Measurements from ENCODE around the gene GCN1.

Gene GCN1

DNA sequence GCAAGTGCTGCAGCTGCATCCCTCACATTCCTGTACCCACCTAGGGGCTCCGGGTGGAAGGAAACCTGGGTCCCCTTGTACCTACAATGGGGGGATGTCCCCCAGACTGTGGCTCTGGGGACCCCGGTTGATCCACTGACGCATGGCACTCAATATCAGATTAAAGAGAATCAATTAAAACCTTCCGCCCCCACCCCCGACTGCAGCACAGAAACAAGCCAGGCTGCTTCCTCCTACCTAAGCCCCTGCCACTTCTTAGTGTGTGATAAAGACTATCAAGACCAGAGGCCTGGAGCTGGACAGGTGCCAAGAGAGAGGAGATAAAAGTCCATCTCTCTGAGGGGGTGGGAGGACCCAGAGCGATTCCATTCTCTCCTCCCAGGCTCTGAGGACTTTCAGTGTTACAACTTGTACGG lies 34.6 kb upstream of the GCN1 start:
- no peak for DNase-seq (ENCODE audit: low read depth, low spot score)

DNA sequence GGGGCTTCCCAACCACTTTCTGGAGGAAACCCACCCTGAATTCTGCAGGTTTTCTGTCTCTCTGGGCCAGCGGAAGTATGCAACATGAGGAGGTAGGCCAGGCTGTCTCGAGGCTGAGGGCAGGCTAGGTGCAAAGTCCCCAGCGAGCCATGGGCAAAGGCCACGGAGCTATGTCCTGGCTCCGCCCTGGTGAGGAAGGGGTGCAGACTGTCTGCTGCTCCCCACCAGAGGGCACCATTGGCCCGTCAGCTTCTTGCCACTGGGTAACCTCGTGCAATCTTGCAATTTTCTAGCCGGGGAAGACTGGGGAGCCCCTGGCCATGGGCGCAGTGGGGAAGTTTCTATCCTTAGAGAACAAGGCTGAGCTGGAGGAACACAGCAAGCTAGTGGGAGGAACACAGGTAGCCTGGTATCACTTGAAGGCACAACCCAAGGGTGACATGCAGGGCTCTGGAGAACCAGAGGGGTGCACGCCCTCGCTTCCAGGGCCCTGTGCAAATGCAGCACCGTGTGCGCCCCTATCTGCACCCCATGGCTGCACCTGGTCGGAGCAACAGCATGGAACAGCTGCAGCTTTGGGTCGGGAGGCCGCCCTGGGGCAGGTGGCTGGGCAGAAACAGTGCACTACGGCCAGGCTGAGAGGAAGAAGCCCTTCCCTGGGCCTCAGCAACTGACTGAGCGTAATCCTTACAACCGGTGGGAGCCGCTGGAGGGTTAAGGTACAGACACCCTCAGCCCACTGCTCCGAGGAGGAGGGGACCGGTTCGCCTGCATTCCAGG lies 34.0 kb upstream of the GCN1 start:
- peak; percentile 92 for DNase-seq (ENCODE audit: low read depth, low spot score)

DNA sequence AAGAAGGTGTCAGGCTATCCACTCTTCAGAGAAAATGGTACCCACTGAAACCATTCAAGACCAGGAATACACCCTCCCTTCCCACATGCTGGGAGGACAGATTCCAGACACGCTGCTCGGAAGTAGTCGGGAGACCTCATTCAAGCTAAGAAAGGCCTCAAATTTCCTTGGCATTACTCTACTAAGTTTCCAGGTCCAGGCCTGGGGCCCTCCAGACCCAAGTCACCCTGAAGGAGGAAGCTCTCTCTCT lies 33.5 kb upstream of the GCN1 start:
- no peak for DNase-seq (ENCODE audit: low read depth, low spot score)

DNA sequence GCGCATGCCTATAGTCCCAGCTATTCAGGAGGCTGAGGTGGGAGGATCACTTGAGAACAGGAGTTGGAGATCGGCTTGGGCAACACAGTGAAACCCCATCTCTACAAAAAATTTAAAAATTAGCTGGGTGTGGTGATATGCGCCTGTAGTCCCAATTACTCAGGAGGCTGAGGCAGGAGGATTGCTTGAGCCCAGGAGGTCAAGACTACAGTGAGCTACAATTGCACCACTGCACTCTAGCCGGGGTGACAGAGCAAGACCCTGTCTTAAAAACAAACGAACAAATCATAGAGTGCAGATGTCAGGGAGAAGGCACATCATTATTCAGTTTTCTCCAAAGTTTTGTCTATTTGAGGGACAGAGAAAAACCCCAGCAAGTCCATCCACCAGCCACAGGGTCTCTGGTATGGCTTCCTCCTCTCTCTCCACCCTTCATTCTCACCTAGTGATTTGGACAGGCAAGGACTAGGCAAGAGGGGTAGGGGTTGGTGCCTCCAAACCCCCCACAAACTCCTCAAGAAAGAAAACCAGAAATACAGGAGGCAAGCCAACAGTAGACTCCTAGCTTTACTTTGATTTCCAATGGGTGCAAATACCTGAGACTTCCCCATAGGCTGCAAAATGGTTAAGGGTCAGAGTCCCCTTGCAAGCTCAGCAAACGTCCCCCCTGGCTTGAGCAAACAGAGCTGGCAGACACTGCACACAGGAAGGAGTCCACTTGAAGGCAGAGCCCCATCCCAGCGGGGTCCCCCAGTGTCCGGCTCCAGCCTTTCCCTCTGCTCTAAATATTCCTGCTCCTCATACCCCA lies 32.9 kb upstream of the GCN1 start:
- DNase-seq (ENCODE audit: low read depth, low spot score) = no peak

DNA sequence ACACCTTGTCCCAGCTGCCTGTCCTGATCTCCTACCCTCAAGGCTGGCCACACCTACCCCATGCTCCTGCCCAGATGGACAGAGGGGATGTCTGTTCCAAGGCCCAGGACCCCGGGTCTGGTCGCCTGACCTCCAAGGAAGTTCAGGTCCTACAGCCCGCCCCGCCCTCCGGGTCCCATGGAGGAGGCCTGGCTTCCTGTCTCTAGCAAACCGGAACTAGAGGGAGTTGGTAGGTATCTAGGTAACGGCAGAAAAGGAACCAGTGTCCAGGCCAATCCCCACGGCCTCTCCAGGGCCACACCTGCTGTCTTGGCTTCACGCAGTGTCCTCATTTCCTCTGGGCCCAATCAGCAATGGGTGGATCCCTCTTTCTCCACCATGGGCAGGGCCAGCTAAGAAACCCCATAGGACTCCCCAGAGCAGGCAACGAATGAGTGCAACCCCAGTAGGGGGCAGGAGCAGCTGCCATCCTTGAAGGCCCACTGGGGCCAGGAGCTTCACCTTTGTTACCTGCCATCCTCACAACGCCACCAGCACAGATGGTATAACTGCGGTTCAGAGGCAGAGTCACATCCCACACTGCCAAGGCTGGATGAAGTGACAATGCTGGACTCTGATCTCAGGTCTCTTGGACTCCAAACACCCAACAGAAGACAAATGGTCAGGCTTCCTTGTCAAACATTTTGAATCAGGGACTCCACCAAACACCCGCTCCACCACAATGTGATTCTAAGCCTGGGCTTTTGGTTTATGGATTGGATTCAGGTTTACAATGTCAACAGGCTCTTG lies 31.5 kb upstream of the GCN1 start:
- DNase-seq (ENCODE audit: low read depth, low spot score) = no peak

DNA sequence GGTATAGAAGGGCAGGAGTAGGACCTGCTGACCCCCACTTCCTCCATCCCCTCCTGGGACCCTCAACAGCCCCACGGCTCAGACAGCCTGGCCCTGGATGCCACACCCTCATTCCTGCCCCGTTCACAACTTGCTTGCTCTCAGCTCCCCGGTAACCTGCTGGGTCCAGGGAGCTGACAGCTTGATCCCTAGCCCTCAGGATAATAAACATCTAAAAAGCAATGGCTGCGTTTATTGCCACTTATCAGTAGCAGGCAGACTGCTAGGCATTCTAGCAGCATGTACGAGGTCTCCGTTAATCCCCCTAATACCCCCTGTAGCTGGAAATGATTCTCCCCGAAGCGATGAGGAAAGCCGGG lies 30.7 kb upstream of the GCN1 start:
- DNase-seq (ENCODE audit: low read depth, low spot score) = no peak

DNA sequence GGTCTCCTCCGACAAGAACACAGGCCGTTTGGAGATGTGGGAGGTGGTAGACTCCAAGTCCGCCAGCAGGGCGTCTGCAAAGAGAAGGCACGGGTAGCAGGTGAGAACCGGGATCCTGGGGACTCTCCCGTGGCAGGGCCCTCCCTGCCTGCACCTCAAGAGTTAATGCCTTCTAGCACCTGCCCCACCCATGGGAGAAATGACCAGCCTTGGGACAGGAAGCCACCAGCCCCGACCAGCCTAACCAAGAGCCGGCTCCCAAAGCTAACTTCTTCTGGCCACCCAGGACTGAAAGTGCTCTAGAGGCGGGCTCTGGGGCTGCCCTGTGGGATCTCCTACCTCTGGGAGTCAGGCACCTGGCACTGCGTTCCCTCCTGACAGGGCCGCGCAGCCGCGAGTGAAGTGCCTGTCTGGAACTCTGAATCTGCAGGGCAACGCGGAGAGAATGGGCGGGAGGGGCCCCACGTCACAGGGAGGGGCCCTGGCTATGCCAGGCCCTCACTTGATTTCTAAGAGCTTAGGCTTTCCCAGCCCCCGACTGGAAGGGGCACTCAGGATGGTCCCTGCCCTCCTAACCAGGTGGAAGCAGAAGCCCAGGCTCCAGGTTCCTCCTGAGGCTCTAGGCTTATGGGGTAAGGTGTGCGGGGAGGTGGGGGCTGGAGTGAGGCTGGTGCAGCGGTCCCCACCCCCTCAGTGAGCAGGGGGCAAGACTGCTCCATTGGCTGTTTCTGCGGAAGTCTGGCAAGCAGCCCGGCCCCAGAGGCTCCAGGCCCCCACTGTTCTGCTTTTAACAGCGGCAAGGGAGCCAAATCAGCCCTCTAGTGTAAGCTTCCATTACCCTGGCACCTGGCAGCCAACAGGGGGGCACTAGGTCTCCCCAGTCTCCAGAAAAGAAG lies 30.0 kb upstream of the GCN1 start:
- peak; percentile 64 for DNase-seq (ENCODE audit: low read depth, low spot score)

DNA sequence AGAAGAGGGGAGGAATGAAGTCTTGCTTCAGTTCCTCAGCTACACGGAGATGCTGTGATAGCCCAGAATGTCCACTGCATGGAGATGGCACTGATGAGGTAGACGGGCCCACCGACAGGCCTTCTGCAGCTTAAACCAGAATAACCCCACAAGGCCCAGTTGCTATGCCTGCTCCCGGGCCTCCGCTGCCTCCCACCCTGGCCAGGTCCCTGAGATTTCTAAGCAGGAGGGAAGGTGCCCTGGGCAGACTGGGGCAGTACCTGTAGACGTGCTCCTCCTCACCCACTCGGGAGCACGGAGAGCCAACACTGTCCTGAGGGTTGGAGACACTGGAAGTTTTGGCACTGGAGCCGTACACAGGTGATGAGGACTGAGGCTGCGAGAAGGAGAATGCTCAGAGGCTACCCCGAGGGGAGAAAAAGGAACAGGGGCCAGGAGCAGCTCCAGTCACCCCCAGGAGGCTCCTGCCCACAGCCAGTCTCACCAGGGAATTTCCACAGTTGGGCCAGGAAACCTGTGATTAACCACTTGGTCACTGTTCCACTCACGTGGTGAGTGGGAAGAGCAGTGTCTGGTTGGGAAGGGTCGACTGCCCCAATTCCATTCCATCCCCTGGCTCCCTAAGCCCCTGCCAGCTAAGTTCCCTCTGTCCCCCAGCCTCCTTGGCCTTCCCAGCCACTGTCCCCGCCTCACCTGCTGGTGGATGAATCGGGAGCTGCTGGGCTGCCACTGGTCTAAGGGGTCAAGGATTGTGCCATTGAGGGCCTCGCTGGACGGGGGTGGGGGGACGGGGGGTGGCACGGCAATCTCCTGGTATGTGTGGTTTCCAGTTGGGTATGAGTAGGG lies 29.2 kb upstream of the GCN1 start:
- DNase-seq (ENCODE audit: low read depth, low spot score) = no peak

DNA sequence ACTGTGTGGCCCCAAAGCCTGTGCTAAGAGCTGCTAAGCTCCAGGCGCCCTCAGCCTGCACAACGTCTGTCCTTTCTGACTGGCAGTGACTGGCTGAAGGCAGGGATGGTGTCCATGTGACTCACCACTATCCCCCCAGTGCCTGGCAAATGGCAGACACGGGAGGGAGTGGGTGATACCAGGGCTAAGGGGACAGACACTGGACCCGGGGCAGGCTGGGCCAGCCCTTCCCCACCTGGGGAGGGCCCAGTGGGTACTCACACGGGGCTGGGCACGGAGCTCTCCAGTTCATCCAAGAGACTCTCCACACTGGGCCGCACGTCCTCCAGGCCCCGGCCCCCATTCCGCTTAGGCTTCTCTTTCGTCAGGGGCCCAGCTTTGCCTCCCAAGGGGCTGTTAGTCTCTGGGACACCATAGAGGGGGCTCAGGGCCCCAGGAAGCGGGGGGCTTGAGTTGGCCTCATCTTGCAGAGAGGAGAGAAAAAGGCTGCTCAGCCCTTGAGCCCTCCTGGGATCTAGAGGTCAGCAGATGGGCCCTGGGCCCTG lies 27.8 kb upstream of the GCN1 start:
- no peak for DNase-seq (ENCODE audit: low read depth, low spot score)

DNA sequence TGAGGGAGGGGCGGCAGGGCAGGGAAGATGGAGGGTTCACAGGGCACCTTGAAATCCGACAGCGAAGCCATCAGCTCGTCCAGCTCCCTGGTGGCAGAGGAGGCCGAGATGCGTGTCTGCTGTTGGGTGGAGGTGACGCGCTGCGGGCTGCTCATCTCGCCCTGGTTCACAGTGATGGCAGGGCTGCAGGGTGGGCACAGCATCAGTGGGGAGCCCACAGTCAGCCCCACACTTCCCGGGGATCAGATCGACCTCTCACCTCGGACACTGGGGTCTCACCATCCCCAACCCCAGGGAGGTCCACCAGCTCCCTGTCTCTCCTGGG lies 27.0 kb upstream of the GCN1 start:
- no peak for DNase-seq (ENCODE audit: low read depth, low spot score)

DNA sequence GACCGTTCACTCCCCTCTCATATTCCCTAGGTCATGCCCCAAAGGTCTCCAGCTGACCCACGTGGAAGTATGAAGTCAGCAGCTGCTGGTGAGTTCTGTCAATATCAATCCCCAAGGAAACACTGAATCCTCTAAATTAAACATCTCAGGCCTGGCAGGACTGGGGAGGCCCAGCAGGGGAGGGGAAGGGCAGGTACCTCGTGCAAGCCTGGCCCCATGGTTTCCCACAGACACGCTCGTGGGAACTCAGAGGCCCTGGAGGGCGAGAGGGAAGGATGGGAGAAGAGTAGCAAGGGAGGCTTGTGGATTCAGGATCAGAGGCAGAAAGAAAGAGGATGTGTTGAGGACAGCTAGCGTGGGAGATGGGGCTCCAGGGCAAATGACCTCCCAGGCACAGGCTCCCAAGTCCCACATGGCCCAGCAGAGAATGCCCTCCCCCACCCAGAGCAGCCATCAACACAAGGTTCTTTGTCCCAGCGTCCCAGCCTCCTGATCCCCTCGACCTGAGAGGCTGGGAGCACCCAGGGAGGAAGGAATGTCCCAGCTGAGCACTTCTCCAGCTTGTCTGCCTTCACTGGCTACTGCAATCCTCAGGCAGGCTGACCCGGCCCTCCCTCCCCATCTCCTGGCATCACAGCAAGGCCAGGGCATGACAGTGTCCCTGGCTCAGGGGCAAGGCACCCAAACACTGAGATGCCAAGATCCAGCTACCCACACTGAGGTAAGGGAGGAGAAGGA lies 26.5 kb upstream of the GCN1 start:
- no peak for DNase-seq (ENCODE audit: low read depth, low spot score)

DNA sequence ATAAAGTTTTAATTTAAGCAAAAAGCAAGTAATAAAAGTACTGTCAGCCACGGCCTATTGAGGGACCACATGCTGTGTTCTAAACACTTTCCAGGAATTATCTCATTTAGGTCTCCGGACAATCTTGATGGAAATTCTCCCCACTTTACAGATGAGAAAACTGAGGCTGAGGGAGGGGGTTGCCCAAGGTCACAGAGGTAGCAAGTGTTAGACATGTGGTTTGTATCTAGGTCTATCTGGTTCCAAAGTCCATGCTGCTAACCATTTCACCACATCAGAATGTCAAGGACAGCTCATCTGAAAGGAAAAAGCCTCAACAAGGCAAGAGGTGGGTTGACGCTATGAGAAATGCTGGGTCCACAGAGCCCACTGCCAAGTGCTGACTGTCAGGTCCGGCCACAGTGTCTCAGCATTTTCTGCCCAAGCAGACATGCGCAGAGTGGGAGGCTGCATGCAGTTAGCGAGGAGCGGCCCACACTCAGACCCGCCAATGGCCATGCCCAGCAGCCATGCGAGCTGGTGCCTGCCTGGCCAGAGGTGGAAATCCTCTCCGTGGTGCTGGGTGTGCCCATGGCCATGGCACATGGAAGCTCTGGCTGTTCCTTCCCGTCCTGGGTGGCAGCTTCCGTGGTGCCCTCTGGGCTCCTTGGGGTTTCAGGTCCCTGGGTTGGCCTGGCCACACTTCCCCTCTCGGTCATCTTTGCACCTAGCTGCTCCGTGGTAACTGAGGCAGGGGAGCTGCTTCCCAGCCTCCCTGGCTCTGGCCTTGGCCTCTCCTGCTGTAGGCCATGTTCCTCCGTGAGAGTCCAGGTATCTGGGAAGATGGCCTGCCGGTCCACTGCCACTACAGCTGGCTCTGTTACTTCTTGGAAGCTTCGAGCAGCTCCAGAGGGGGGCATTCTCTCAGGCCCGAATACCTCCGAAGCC lies 24.4 kb upstream of the GCN1 start:
- no peak for DNase-seq (ENCODE audit: low read depth, low spot score)

DNA sequence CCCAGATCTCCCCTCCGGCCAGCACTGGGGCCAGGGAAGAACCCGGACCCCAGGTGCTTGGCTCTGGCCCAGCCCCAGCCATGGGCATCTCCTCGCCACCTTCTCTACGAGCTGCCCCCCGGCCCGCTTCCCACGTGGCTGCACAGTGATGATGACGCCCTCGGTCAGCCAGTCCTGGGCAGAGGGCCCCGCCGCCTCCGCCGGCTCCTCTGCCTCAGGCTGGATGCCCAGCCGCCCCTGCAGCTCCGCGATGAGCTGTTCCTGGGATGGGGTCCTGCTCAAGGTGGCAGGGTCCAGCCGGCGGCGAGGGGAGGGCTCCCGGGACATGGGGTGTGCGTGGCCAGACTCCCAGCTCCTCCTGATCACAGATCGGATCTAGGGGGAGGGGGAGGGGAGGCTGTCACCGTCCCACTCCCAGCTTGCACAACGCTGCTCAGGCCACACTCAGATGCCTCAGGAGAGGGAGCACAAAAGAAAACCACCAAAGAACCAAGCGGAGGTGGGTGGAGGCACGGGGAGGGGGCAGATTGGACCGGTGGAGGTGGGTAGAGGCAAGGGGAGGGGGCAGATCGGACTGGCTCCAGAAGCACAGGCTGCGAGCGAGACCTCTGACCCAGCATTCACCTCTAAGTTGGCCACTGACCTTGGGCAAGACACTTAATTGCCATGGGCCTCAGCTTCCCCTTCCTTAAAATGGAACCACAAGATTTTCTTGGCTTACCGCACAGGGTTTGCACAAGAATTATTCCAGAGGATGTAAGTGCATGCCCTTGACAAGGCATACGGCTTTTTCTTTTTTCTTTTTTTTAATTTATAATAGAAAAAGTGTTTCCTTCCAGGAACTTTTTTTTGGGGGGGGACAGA lies 22.5 kb upstream of the GCN1 start:
- DNase-seq (ENCODE audit: low read depth, low spot score) = no peak

DNA sequence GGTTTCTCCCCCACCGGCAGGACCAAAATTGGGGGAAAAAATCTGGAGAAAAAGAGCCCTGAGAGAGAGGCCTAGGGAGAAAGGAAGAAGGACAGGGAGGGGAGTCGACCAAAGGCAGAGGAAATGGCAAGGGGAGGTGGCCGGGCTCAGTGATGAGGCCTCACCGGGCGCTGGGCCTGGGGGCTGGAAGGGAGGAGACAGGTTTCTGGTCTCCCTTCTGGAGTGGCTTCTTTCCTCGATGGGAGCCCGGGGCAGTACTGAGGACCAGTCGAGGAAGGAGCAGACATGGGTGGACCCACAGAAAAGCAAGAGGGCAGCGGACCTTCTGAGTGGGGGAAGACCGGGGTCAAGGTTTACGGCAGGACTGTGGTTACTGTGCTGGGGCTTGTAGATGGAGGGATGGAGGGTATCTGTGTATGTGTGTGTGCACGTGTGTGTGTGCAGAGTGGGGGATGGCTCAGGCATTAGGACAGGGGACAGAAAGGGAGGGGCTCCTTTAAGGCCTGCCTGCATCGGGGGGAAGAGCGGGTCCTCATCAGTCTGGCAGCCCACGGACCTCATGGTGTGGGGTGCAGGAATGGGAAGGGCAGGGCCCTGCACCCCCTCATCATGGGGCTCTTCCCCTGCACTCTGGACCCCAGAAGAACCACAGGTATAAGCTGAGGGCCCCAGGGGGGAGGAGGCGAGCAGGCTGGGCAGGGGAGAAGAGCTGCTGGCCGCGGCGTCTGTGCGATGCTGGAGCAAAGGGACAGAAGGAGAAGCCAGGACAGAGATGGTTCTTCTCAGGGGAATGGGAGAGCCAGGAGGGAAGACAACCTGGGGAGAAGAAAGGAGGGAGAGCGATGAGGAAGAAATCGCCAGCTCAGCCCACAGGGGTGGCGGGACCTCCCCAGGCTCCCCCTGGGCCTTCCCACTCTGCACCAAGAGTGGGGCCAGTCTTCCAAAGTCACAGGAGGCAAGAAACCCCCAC lies 21.5 kb upstream of the GCN1 start:
- DNase-seq (ENCODE audit: low read depth, low spot score) = no peak

DNA sequence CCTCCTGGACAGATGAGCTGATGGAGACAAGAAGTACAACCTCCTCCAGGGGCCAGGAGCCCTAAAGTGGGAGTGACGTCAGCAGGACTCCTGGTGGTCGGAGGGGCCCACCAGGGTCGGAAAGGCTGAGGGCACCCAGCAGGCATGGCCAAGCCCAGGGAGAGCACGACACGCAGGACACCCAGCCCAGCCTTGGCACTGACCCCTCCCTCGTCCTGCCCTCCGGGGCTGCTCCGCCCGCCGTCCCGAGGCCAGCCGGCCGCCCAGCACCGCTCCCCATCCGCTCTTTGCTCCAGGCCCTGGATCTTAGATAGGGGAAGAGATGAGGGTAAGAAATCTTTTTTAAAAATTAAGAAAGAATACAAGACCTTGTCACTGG lies 20.8 kb upstream of the GCN1 start:
- no peak for DNase-seq (ENCODE audit: low read depth, low spot score)

DNA sequence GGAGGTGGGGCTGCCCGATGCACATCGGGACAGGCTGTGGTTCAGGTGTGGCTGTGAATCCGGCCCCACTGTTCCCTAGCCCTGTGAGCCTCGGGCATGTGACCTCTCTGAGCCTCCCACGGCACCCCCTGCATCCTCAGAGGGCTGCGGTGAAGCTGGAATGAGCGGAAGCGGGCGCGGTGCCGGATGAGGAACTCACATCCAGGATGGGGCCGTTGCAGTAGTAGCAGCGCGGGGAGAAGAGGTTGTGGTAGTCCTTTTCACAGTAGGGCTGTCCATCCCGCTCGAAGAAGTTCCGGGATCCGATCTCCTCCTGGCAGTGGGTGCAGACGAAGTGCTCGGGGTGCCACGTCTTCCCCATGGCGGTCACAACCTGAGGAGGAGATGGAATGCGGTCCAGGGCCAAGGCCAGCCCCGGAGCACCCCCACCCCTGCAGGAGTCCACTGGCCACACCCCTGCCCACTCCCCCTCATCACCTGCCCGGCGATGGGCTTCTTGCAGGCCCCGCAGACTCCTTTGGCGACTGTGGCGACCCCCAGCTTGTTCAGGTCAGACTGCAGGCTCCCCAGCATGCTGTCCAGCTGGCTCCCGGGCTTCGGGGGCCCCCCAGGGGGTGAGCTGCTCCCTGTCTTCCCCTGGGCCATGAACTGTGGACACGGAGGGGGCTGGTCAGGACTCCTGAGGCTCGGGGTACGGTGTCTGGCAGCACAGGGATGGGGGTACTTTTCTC lies 20.3 kb upstream of the GCN1 start:
- no peak for DNase-seq (ENCODE audit: low read depth, low spot score)
